GM12878 (cell line): ENCODE measurements around the gene F10.

Source experiments
- POLR2A ChIP-seq: IDR thresholded peaks from 2 replicates; pipeline ENCODE4 v1.6.1; 2011; ENCODE audit warnings: low read depth, mild to moderate bottlenecking, low read length
- TF ChIP-seq, protein P1 (sequence below): IDR thresholded peaks from 2 replicates; pipeline ENCODE4 v1.6.1; 2012; ENCODE audit warnings: improper control_type of control experiment, low read depth, low read length; ENCODE audit not compliant: insufficient replicate concordance

DNA sequence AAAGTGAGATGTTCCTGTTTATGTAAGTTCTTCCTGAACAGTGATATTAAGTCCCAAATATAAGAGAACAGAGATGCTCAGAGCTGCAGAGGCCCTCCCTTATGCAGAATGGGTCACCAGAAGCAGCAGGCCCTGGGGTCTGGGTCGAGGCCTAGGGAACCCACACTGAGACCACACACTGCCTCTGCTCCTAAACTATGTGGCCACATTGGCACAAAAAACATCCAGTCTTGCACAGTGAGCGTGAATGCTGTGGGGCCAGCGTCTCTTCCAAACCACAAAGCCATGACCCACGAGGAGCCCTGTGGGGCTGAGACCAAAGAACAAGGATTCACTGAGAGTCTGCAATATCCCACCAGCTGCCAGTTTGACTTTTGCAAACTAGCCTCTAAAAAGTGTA, 59.4 kb downstream of the F10 start:
- TF ChIP-seq, protein P1, sequence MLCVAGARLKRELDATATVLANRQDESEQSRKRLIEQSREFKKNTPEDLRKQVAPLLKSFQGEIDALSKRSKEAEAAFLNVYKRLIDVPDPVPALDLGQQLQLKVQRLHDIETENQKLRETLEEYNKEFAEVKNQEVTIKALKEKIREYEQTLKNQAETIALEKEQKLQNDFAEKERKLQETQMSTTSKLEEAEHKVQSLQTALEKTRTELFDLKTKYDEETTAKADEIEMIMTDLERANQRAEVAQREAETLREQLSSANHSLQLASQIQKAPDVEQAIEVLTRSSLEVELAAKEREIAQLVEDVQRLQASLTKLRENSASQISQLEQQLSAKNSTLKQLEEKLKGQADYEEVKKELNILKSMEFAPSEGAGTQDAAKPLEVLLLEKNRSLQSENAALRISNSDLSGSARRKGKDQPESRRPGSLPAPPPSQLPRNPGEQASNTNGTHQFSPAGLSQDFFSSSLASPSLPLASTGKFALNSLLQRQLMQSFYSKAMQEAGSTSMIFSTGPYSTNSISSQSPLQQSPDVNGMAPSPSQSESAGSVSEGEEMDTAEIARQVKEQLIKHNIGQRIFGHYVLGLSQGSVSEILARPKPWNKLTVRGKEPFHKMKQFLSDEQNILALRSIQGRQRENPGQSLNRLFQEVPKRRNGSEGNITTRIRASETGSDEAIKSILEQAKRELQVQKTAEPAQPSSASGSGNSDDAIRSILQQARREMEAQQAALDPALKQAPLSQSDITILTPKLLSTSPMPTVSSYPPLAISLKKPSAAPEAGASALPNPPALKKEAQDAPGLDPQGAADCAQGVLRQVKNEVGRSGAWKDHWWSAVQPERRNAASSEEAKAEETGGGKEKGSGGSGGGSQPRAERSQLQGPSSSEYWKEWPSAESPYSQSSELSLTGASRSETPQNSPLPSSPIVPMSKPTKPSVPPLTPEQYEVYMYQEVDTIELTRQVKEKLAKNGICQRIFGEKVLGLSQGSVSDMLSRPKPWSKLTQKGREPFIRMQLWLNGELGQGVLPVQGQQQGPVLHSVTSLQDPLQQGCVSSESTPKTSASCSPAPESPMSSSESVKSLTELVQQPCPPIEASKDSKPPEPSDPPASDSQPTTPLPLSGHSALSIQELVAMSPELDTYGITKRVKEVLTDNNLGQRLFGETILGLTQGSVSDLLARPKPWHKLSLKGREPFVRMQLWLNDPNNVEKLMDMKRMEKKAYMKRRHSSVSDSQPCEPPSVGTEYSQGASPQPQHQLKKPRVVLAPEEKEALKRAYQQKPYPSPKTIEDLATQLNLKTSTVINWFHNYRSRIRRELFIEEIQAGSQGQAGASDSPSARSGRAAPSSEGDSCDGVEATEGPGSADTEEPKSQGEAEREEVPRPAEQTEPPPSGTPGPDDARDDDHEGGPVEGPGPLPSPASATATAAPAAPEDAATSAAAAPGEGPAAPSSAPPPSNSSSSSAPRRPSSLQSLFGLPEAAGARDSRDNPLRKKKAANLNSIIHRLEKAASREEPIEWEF: no peak
- TF ChIP-seq POLR2A: no peak
